Heart left ventricle (tissue), 16 donors: ENCODE data around the gene SND1. TPM values are rescaled to one million over a fixed set of nuclear protein-coding genes. Genes with fewer than 3 reads are reported as not detected.

ENCODE experiments used
- ATAC-seq, 4 donors: fragments of 200-7000 bp; cut with Tn5 transposase; one replicate each; pipeline ENCODE4 v1.9.1; 2020 to 2022; ENCODE audit warnings: moderate library complexity in 4 of 4, mild to moderate bottlenecking in 3 of 4, moderate number of reproducible peaks in 1 of 4
- DNase-seq, 5 donors: peaks; one replicate each; pipeline ENCODE4 v3.0.0-alpha.2; 2020
- H3K27ac ChIP-seq, 12 donors: fragments of 200-600 bp; sonication (generic) in 4 of 12; one replicate each; pipeline versions ENCODE4 v1.5.0 to v1.8.0; 2016 to 2022; ENCODE audit warnings: mild to moderate bottlenecking in 2 of 12
- H3K27me3 ChIP-seq, 9 donors: fragments of 200-600 bp; sonication (generic) in 2 of 9; one replicate each; pipeline versions ENCODE4 v1.5.1 to v1.8.0; 2016 to 2022; ENCODE audit warnings: mild to moderate bottlenecking in 3 of 9
- H3K36me3 ChIP-seq, 9 donors: fragments of 200-600 bp; sonication (generic) in 2 of 9; one replicate each; pipeline versions ENCODE4 v1.5.0 to v1.8.0; 2018 to 2022; ENCODE audit warnings: mild to moderate bottlenecking in 2 of 9
- H3K4me1 ChIP-seq, 12 donors: fragments of 200-600 bp; sonication (generic) in 4 of 12; one replicate each; pipeline versions ENCODE4 v1.5.0 to v1.8.0; 2016 to 2022; ENCODE audit warnings: mild to moderate bottlenecking in 3 of 12
- H3K4me3 ChIP-seq, 12 donors: fragments of 200-600 bp; sonication (generic) in 4 of 12; one replicate each; pipeline versions ENCODE4 v1.5.0 to v1.8.0; 2017 to 2022; ENCODE audit warnings: mild to moderate bottlenecking in 9 of 12, moderate library complexity in 4 of 12
- H3K9me3 ChIP-seq, 12 donors: fragments of 200-600 bp; sonication (generic) in 4 of 12; one replicate each; pipeline versions ENCODE4 v1.5.0 to v1.8.0; 2016 to 2022; ENCODE audit warnings: mild to moderate bottlenecking in 1 of 12
- CTCF ChIP-seq, 12 donors: fragments of 200-600 bp; sonication (generic) in 4 of 12; IDR thresholded peaks; one replicate each; pipeline versions ENCODE4 v1.5.0 to v1.8.0; 2018 to 2022; ENCODE audit warnings: antibody characterized with exemption in 12 of 12, mild to moderate bottlenecking in 5 of 12
- POLR2A ChIP-seq, 2 donors: fragments of 450-650 bp; IDR thresholded peaks; one replicate each; pipeline ENCODE4 v1.6.1; 2017; ENCODE audit warnings: antibody characterized with exemption in 2 of 2, mild to moderate bottlenecking in 2 of 2, moderate library complexity in 2 of 2
- WGBS, 4 donors: extraction: QIAGEN DNeasy Blood & Tissue Kit in 2 of 4; methylation state at CpG; one replicate each; pipeline versions ENCODE4 v1.1.5 to v1.1.7; 2013 to 2018; 5-methylcytosine and 5-hydroxymethylcytosine counted together
- intact Hi-C, 10 donors: fragments of 100-400 bp; cut with DNase I; formaldehyde crosslinking; loops; one replicate each; pipeline versions ENCODE4 v1.11.1 to v1.14.2; 2022
- polyA plus RNA-seq, 2 donors: library from polyadenylated mRNA; stranded (reverse); fragments of 200-250 nt; gene quantifications; one replicate each; pipeline ENCODE4 v1.2.3, GENCODE V29; 2013
- total RNA-seq, 9 donors: library from RNA; depleted of rRNA in 2 of 9; stranded (reverse); fragments of >200 nt in 2 of 9; fragmentation: NEBNext Ultra II Directional in 3 of 9; extraction: Animal tissue kit (Norgen Biotek cat#: 25700) in 3 of 9; gene quantifications; one replicate each; pipeline versions ENCODE4 v1.1.0 to v1.2.4, GENCODE V29; 2016 to 2023
- donor health status: ischemic (EF 13 %, LVEDD 7.1; RV severe dilation, severe dysfunction).
- donor health status: healthy with polysubstance abuse.
- donor health status: DM: no; HTN: yes; CAD: no.
- donor health status: DM: no; HTN: no; CAD: no.
- donor health status: ischemic (EF 25% LVEDD 6.9; RV normal size, moderate dysfunction).
- donor health status: ischemic (EF 25% LVEDD 5.7; RV mildly dilated, moderate dysfunction).
- donor health status: healthy.
- donor health status: DM: yes; HTN: yes; CAD: no.
- donor health status: ischemic (EF 35%, LVEDD 5.7; RV mildly dilated, moderate dysfunction).
- donor health status: nonischemic (EF 11% LVEDD 7.7; RV severe dilation, severe dysfunction).
- donor health status: DM: yes; HTN: yes; CAD: no.
- donor health status: PGD.
- donor health status: ischemic (EF 29% LVEDD 5.4; RV normal size, mild dysfunction).
- donor health status: nonischemic (EF 23%, LVEDD 6.1; RV moderate dilation, normal function).

The SND1 gene
- total and polyA plus RNA-seq, 11 donors = 45.6 to 115 (median 76.3) TPM

GRCh38 chr7:128041203-128041602, 389.2 kb downstream of the SND1 start:
- Histone ChIP-seq H3K27ac (no peak overlapping the region), H3K36me3 (peaks cover 0 to 12% (median 0%) of the 10 kb centered on the region in 9 donors), H3K27me3 (no peaks in the 10 kb centered on the region), H3K9me3 (no peaks in the 10 kb centered on the region), H3K4me1 (peaks cover 0 to 14% (median 0%) of the 10 kb centered on the region in 12 donors), H3K4me3 (no peak overlapping the region)
- no peak for TF ChIP-seq POLR2A (IDR thresholded peaks at IDR 0.05)
- no peak for TF ChIP-seq CTCF (IDR thresholded peaks at IDR 0.05)
- no peak for DNase-seq
- 74 to 90% (median 85%) methylated on average over 7 of the region's 7 CpGs for WGBS, 4 donors
- intact Hi-C loops = no loop called here
- ATAC-seq = no peak

GRCh38 chr7:128042012-128042411, 390.0 kb downstream of the SND1 start:
- ATAC-seq = peak in 1 of 4 donors; percentile 16
- no peaks in the 10 kb centered on the region for H3K27me3 ChIP-seq
- peaks cover 0 to 12% (median 0%) of the 10 kb centered on the region in 9 donors for H3K36me3 ChIP-seq
- TF ChIP-seq CTCF (IDR thresholded peaks at IDR 0.05) (no peak), POLR2A (IDR thresholded peaks at IDR 0.05) (no peak)
- H3K4me1 ChIP-seq = peaks cover 0 to 14% (median 0%) of the 10 kb centered on the region in 12 donors
- no peaks in the 10 kb centered on the region for H3K9me3 ChIP-seq
- intact Hi-C loops = no loop called here
- 79 to 91% (median 89%) methylated on average over 2 of the region's 2 CpGs for WGBS, 4 donors
- H3K27ac ChIP-seq = no peak overlapping the region
- no peak overlapping the region for H3K4me3 ChIP-seq
- no peak for DNase-seq

GRCh38 chr7:128044064-128044463, 392.1 kb downstream of the SND1 start:
- no peaks in the 10 kb centered on the region for H3K27me3 ChIP-seq
- no peak for DNase-seq
- H3K4me1 ChIP-seq = peaks cover 0 to 14% (median 0%) of the 10 kb centered on the region in 12 donors
- intact Hi-C loops = no loop called here
- H3K27ac ChIP-seq = no peak overlapping the region
- no peak for ATAC-seq
- TF ChIP-seq POLR2A (IDR thresholded peaks at IDR 0.05) = no peak
- TF ChIP-seq CTCF (IDR thresholded peaks at IDR 0.05) = no peak
- H3K36me3 ChIP-seq = peaks cover 0 to 12% (median 0%) of the 10 kb centered on the region in 9 donors
- H3K4me3 ChIP-seq = no peak overlapping the region
- WGBS, 4 donors = 55 to 63% (median 57%) methylated on average over 5 of the region's 5 CpGs
- H3K9me3 ChIP-seq = no peaks in the 10 kb centered on the region

- intact Hi-C loops = no loop called here
- Histone ChIP-seq H3K27me3 (no peaks in the 10 kb centered on the region), H3K27ac (no peak overlapping the region), H3K9me3 (no peaks in the 10 kb centered on the region), H3K4me3 (no peak overlapping the region), H3K36me3 (peaks cover 0 to 12% (median 0%) of the 10 kb centered on the region in 9 donors), H3K4me1 (peaks cover 0 to 14% (median 0%) of the 10 kb centered on the region in 12 donors)
- WGBS, 4 donors = 82 to 93% (median 91%) methylated on average over 1 of the region's 1 CpG
- TF ChIP-seq POLR2A (IDR thresholded peaks at IDR 0.05) = no peak
- TF ChIP-seq CTCF (IDR thresholded peaks at IDR 0.05) = no peak
- DNase-seq (no peak), ATAC-seq (peak in 1 of 4 donors; percentile 13)
Observed at GRCh38 chr7:128045158-128045557, 393.2 kb downstream of the SND1 start.
